Neural cell (in vitro differentiated cells): ENCODE measurements around the gene ATP2C1.

ENCODE experiments used
- EP300 ChIP-seq: fragments of 450-650 bp; conservative IDR thresholded peaks from 2 replicates; pipeline ENCODE4 v1.6.1; 2014; ENCODE audit warnings: antibody characterized with exemption, mild to moderate bottlenecking, moderate library complexity; ENCODE audit not compliant: poor library complexity, severe bottlenecking
- EZH2 ChIP-seq: fragments of 200-600, 300-800 bp; shearing (Covaris generic), sonication (generic); IDR thresholded peaks from 2 replicates; pipeline ENCODE4 v1.6.1; 2014; ENCODE audit warnings: antibody characterized with exemption, low read length, borderline replicate concordance, mild to moderate bottlenecking; ENCODE audit not compliant: insufficient read depth, poor library complexity, severe bottlenecking
- MXI1 ChIP-seq: fragments of 450-650 bp; conservative IDR thresholded peaks from 2 replicates; pipeline ENCODE4 v1.6.1; 2014; ENCODE audit warnings: antibody characterized with exemption, mild to moderate bottlenecking; ENCODE audit not compliant: poor library complexity, severe bottlenecking
- POLR2AphosphoS5 ChIP-seq: IDR thresholded peaks from 2 replicates; pipeline ENCODE4 v1.6.1; 2012
- RAD21 ChIP-seq: fragments of 450-650 bp; conservative IDR thresholded peaks from 2 replicates; pipeline ENCODE4 v1.6.1; 2014; ENCODE audit warnings: antibody characterized with exemption, mild to moderate bottlenecking, moderate library complexity
- SMC3 ChIP-seq: fragments of 450-650 bp; conservative IDR thresholded peaks from 2 replicates; pipeline ENCODE4 v1.6.1; 2014; ENCODE audit warnings: antibody characterized with exemption, mild to moderate bottlenecking, moderate library complexity; ENCODE audit not compliant: poor library complexity
- TAF1 ChIP-seq: IDR thresholded peaks from 2 replicates; pipeline ENCODE4 v1.6.1; 2012; ENCODE audit warnings: low read depth
- TF ChIP-seq, protein P1 (sequence below): fragments of 450-650 bp; IDR thresholded peaks from 2 replicates; pipeline ENCODE4 v1.5.1; 2014; ENCODE audit warnings: antibody characterized with exemption, mild to moderate bottlenecking, moderate library complexity; ENCODE audit not compliant: poor library complexity, severe bottlenecking
- TF ChIP-seq, protein P2 (sequence below): IDR thresholded peaks from 2 replicates; pipeline ENCODE4 v1.6.1; 2012; ENCODE audit warnings: borderline replicate concordance

DNA sequence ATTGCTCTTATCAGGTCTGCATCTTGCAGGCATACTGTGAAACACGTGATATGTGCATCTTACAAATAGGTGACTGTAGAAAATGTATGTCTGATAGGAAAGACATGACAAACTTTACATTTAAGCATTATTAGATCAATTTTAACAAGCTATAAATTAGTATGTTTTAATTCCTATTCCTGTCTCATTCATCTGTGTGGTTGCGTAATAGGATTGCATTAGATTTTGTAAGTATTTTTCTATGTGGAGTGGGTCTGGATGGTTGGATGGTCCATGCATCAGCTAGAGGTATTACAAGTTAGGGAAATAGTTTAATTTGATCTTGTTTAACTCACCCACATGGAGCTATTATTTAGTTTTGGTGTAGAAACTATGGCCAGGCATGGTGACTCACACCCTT lies 113.9 kb downstream of the ATP2C1 start:
- TF ChIP-seq, protein P1, sequence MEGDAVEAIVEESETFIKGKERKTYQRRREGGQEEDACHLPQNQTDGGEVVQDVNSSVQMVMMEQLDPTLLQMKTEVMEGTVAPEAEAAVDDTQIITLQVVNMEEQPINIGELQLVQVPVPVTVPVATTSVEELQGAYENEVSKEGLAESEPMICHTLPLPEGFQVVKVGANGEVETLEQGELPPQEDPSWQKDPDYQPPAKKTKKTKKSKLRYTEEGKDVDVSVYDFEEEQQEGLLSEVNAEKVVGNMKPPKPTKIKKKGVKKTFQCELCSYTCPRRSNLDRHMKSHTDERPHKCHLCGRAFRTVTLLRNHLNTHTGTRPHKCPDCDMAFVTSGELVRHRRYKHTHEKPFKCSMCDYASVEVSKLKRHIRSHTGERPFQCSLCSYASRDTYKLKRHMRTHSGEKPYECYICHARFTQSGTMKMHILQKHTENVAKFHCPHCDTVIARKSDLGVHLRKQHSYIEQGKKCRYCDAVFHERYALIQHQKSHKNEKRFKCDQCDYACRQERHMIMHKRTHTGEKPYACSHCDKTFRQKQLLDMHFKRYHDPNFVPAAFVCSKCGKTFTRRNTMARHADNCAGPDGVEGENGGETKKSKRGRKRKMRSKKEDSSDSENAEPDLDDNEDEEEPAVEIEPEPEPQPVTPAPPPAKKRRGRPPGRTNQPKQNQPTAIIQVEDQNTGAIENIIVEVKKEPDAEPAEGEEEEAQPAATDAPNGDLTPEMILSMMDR, result no peak
- TF ChIP-seq EZH2, result no peak
- no peak for TF ChIP-seq POLR2AphosphoS5
- TF ChIP-seq MXI1, result no peak
- TF ChIP-seq, protein P2, sequence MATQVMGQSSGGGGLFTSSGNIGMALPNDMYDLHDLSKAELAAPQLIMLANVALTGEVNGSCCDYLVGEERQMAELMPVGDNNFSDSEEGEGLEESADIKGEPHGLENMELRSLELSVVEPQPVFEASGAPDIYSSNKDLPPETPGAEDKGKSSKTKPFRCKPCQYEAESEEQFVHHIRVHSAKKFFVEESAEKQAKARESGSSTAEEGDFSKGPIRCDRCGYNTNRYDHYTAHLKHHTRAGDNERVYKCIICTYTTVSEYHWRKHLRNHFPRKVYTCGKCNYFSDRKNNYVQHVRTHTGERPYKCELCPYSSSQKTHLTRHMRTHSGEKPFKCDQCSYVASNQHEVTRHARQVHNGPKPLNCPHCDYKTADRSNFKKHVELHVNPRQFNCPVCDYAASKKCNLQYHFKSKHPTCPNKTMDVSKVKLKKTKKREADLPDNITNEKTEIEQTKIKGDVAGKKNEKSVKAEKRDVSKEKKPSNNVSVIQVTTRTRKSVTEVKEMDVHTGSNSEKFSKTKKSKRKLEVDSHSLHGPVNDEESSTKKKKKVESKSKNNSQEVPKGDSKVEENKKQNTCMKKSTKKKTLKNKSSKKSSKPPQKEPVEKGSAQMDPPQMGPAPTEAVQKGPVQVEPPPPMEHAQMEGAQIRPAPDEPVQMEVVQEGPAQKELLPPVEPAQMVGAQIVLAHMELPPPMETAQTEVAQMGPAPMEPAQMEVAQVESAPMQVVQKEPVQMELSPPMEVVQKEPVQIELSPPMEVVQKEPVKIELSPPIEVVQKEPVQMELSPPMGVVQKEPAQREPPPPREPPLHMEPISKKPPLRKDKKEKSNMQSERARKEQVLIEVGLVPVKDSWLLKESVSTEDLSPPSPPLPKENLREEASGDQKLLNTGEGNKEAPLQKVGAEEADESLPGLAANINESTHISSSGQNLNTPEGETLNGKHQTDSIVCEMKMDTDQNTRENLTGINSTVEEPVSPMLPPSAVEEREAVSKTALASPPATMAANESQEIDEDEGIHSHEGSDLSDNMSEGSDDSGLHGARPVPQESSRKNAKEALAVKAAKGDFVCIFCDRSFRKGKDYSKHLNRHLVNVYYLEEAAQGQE, result no peak
- no peak for TF ChIP-seq TAF1
- TF ChIP-seq SMC3, result no peak
- TF ChIP-seq EP300, result no peak
- TF ChIP-seq RAD21, result no peak
